ENCODE measurements around the gene CEP128.

The CEP128 gene

DNA sequence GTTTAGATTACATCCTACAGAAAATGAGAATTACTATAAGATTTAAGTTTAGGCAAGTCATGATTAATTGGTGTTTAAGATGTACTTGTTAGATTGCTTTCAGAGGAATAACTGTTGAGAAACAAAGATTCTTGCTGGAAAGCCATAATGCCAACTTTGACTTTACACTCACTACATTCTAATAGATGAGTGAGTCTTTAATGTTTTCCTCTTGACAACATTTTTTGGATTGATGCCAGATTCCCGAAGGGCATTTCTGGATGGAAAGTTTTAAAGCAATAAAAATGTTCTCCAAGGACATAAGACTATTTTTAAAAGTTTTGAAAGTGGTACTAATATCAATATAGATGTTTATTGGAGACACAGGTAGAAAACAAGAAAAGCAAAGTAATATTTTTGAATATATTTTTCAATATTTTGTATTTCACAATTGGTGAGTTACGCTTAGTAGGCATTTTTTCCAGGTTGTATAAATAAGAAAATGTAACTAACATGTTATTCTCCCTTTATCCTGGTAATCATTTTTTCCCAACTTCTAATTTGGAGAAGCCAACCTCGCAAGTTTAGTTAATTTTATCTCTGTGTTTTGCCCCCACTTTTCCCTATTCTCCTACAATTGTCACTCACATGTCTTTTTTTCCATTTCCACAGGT lies 307.3 kb downstream of the CEP128 start:
- no peak for TF ChIP-seq CTCF (conservative IDR thresholded peaks at IDR 0.05; ENCODE audit: low read depth, low read length)

DNA sequence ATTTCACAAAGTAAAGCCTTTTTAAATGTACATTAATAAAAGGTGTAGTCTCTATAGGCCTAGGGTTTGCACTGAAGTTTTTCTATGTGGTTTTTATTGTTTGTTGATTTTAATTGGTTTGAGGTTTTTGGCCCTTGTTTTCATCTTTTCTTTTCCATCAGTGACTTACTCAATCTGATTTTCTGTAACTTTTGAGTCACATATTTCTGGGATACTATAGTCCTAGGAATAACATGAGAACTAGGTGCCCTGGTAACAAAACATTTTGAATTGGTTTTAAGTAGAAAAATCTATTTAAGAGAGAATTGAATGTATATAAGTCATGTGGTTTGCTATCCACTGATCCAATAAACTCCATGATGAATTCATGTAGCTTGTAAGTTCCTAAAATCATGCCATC lies 311.9 kb downstream of the CEP128 start:
- DNase-seq (ENCODE audit: low read depth): no peak
- no peak for TF ChIP-seq CTCF (conservative IDR thresholded peaks at IDR 0.05; ENCODE audit: low read depth, low read length)
- no peak overlapping the region for H3K4me3 ChIP-seq (ENCODE audit: low read length)

More for the DNA sequence above, 307.3 kb downstream of the CEP128 start:
- H3K4me3 ChIP-seq (ENCODE audit: low read length): no peak overlapping the region
- DNase-seq (ENCODE audit: low read depth): no peak

- TF ChIP-seq CTCF (conservative IDR thresholded peaks at IDR 0.05; ENCODE audit: low read depth, low read length): no peak
- H3K4me3 ChIP-seq (ENCODE audit: low read length): no peak overlapping the region
- no peak for DNase-seq (ENCODE audit: low read depth)
Observed at GRCh38 chr14:80628547-80628946, 313.0 kb downstream of the CEP128 start.

- no peak for DNase-seq (ENCODE audit: low read depth)
- no peak for TF ChIP-seq CTCF (conservative IDR thresholded peaks at IDR 0.05; ENCODE audit: low read depth, low read length)
- no peak overlapping the region for H3K4me3 ChIP-seq (ENCODE audit: low read length)
Observed at GRCh38 chr14:80627745-80628144, 313.8 kb downstream of the CEP128 start.

GRCh38 chr14:80624581-80624980 lies 317.0 kb downstream of the CEP128 start:
- no peak for DNase-seq (ENCODE audit: low read depth)
- TF ChIP-seq CTCF (conservative IDR thresholded peaks at IDR 0.05; ENCODE audit: low read depth, low read length): no peak
- no peak overlapping the region for H3K4me3 ChIP-seq (ENCODE audit: low read length)

GRCh38 chr14:80621701-80622100 lies 319.8 kb downstream of the CEP128 start:
- no peak overlapping the region for H3K4me3 ChIP-seq (ENCODE audit: low read length)
- TF ChIP-seq CTCF (conservative IDR thresholded peaks at IDR 0.05; ENCODE audit: low read depth, low read length): no peak
- DNase-seq (ENCODE audit: low read depth): no peak

DNA sequence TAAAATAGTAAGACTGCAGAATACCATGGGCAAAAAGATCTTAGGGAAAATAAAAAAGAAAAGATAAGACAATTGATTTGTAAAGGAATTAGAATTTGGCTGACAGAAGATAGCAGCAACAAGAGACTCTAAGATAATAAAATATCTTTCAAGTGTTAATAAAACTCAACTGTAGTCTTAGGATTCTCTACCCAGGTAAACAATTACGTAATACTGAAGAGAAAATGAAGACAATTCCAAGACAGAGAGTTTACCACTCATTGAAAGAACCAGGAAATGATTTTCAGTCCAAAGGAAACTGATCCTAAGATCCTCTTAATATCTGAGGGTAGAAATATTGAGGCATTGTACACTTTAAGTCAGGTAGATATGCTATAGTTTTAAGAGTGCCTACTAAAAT lies 321.1 kb downstream of the CEP128 start:
- DNase-seq (ENCODE audit: low read depth): no peak
- no peak for TF ChIP-seq CTCF (conservative IDR thresholded peaks at IDR 0.05; ENCODE audit: low read depth, low read length)
- no peak overlapping the region for H3K4me3 ChIP-seq (ENCODE audit: low read length)

All from retinal pigment epithelial cell (primary cell).